HG03103 (cell line): ENCODE results near the gene SLU7.
A peak's percentile ranks its signal among the peaks of the same experiment; 100 is the strongest.

Experiments
- ATAC-seq: cut with Tn5 transposase; IDR thresholded peaks from one replicate; pipeline ENCODE4 v1.9.1; 2021; ENCODE audit warnings: low read depth; ENCODE audit not compliant: unreplicated experiment

Gene SLU7

DNA sequence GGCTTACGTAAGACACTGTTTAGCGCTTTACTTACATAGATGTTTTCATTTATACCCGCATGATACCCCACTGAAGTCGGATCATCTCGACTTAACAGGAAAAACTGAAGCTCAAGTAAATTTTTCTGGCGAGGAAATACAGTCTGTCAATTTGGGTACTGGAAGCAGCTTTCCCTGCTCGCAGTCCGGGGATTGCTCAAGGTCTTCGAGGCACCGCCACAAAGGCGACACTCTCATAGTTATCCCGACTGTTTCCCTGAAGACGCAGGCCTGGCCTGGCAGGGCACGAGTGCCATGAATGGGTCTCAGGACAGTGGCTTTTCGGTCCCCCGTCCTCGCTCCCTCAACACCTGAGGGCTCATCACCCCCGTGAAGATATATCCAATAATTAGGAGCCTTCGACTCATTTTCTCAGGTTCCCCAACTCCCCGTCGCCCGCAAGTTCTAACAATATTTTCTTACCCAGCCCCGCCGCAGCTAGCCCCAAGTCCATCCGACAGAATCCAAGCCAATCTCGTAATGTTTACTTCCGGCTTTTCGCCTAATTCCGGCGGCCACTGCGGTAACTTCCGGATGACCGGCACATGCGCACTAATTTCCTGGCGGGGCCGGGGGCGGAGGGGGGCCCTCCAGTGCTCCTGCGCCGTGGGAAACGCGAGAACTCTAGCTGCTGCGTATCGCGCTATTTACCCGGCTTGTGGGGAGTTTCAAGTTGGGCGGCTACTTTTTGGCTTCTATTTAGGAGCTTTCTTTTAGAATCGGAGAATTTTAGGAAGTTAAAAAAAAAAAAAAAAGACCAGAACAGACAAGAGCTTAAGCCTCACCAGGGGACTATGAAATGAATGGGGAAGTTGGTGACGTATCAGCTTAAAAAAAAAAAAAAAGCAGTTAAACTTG, at the start of gene SLU7:
TSS of gene SLU7 (minus strand) at position 521 of the 897 bp plus-strand sequence. CDS start 3,787 bp downstream, outside the sequence.
- ATAC-seq, result peak; percentile 56

DNA sequence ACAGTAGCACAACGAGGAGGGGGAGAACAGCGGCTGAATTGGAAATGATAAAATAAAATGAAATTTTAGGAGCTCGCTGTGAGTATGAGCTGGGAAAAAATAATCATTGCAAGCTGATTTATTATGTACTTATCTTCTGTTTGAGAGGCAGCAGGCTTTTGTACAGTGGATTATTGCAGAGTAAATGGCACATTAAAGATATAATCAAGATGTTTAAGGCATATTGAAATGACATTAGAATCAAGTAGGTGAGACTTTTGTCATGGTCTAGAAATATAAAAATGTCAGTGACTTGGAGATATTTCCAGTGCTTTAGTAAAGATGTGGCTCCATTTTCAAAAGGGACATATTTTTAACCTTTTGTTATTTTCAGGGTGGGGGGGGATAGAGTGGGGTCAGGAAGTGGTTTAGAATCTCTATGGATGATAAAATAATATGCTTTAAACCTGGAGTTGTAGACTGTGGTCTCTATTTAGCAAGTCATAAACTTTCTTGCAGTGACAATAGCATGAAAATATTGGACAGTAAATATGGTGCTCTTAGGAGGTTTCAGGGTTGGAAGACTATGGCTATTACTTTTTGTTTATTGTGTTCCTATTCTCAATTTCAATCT, 49.6 kb upstream of the SLU7 start:
- ATAC-seq, result no peak

DNA sequence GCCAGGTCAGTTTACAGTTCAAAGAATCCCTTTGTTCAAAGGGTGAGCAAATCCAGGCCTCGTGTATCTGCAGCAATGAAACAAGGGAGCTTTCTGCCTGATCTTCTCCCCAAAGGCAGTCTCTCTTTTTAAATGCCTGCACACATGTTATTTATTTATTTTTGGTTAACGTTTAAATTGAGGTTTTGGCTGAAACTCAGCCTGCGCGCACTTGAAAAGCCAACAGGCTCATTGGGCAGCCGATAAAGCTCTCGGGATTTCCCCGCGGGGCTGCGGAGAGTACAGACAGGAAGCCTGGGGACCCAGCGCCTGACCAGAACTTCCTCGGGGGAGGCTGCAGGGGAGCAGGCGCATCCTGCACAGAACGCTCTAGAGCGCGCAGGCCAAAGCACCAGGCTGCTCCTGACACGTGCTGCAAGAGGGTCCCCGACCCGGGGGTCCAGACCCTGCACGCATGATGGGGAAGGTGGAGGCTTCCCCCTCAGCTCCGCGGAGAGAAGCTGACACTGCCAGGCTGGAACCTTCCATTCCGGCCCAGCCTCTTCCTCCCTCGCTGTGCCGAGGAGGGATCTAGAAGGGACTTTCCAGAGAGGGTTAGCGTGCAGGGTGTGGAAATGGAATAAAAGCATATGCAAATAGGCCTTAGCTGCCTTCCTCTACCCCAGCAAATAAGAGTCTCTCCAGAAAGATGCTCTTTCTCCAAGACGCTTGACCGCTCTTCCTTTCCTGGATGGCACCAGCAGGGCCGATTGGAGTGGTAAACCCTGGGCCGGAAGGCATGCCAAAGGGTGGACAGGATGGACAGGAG, 48.9 kb upstream of the SLU7 start:
- peak; percentile 84 for ATAC-seq

DNA sequence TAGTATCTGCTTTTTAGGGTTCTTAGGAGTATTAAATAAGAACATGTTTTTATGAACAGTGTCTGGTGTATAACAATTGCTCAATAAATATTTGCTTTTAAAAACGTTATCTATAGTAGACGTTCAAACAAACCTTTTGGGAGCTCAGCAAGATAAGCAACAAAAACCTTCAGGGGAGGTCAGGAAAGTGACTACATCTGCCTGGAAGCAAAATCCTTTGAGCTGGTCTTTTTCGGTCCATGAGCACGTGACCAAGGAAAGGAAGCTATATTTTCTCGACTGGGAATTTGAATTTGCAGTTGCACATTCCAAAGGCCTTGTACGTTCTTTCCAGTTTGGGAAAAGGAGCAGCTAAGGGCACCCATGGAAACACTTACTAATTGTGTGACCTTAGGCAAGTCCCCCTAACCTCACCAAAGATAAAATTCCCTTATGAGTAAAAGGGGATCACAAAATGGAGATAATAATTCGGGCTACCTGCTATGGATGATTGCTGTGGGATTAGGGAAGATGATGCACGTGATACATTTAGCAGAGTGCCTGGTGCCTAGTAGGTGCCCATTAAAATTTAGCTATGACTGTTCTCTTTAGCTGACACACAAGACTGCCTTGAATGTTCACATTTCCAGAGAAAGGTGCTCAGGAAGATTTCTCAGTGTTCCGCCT, 48.1 kb upstream of the SLU7 start:
- ATAC-seq, result peak; percentile 5

DNA sequence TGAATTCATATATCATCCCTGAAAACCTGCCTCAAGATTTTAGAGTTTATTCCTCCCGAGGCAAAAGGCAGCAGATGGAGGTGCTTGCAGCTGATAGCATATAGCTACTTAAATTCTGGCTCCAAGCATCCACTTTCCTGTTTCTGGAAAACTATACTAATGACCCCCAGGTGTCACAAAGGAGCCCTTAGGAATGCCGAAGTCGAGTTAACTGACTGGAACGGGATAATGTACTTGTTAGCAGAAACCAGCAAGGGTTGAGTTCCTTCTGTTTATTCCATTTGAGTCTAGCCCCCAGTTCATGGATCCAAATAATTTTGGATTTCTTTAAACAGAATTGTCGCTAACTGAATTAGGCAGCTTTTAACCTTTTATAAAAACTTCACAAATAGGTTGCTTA, 47.2 kb upstream of the SLU7 start:
- no peak for ATAC-seq

DNA sequence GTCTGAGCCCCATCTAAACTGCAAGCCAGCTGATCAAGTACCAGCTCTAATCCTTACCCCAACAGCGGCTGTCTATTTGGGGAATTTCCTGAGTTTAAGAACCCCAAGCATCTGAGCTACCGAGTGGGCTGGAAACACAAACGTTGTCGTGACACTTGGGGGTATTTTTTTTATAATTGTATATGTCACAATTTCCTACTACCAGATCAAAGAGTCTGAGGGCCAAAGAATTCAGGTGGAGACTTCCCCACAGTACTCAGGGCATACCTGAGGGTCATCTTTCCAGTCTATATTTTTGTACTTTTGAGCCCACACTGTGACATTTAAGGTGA, 45.6 kb upstream of the SLU7 start:
- ATAC-seq, result no peak

DNA sequence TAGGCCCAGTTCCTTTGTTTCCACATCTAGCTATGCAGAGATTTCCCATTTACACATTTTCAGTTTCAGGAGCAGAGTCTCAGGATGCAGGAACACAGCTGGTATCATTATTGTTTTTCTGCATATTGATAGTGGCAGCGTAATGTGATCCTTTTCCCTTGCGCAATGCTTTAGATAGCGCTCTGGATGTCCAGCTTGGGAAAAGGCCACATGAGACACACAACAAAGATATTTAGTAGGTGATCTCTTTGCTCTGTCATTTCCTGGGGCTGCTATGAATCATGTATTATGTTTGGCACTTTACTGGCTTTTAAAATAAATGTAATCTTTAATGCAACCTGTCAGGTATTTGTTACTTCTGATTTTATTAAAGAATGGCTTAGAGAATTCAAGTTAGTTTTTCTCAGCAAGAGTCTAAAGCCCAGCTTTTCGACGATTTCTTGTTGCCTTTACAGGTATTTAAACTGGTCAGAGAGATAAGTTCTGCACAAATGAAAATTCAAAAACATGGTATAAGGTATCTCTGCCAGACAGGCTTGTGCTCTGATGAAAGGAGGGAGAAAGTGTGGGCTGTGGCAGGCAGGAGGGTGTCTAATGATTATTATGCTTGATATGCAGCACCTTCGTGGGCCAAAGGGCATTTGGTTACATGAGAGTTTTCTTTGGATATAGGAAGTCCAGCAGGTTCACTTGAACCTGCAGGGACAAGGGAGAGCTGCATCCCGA, 45.0 kb upstream of the SLU7 start:
- ATAC-seq, result no peak

DNA sequence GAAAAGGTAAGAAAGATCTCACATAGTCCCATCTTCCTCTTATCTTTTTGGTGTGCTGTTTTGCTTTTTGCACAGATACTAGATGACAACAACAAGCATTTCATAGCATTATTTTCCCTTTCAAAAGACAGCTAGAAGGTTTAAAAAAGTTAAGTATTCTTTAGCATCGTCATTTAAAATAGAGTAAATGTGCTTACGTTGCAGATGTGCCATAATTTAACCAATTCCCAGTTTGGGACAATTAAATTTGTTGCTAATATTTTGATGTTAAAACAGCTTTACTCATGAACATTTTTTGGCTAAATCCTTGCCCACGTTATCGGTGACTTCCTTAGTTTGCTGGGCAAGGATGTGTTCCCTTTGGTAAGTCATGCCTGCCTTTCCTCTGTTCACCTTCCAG, 44.3 kb upstream of the SLU7 start:
- no peak for ATAC-seq

DNA sequence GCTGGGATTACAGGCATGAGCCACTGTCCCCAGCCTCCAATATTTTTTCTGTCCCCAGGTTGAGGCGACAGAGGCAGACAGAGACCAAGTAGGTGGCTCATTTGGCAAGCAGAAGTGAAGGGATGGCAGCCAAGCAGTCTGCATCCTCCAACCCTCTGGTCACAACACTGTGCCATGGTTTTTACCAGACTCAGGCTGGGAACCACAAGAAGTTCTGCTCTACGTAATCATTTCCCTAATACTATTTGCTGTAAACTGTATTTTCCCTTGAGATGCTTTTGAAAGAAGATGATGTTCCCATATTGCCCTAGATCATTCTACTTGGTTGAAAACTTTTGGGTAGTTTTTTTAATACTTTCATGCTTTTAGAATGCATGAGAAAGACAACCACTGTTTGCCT, 43.3 kb upstream of the SLU7 start:
- ATAC-seq, result peak; percentile 32

DNA sequence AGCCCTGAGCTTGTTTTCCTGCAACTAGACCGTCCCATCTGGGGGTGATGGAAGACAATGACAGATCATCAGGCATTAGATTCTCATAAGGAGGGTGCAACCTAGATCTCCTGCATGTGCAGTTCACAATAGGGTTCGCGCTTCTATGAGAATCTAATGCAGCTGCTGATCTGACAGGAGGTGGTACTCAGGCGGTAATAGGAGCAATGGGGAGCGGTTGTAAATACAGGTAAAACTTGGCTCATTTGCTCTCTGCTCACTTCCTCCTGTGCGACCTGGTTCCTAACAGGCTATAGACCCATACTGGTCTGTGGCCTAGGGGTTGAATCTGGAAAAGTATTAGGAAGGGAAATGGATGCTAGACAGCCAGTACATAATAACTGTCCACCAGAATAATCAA, 42.5 kb upstream of the SLU7 start:
- no peak for ATAC-seq

DNA sequence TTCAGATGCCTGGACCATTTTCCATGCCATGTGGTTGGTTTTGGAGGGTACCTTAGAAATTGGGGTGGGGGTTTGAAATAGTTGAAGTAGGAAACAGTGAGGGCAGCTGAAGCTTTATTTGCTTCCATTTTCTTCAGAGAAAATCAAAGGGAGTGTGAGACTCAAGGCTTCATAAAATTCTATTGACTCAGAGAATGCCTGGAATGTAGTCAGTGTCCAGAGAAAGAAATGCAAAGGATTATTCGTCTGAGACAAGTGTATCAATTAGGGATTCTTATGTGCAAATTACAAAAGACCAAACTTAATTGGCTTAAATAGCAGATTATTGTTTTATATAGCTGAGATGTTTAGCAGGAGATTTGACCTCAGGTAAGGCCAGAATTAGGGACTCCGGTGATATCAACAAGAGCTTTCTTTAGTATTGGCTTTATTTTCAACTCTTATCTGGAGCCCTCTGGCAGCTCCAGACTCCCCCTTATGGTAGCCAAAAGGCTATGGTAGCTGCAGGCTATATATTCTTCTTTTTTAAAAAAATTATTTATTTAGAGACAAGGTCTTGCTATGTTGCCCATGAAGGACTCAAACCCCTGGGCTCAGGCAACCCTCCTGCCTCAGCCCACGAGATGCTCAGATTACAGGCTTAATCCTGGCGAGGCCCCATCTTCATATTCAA, 41.6 kb upstream of the SLU7 start:
- ATAC-seq, result no peak

DNA sequence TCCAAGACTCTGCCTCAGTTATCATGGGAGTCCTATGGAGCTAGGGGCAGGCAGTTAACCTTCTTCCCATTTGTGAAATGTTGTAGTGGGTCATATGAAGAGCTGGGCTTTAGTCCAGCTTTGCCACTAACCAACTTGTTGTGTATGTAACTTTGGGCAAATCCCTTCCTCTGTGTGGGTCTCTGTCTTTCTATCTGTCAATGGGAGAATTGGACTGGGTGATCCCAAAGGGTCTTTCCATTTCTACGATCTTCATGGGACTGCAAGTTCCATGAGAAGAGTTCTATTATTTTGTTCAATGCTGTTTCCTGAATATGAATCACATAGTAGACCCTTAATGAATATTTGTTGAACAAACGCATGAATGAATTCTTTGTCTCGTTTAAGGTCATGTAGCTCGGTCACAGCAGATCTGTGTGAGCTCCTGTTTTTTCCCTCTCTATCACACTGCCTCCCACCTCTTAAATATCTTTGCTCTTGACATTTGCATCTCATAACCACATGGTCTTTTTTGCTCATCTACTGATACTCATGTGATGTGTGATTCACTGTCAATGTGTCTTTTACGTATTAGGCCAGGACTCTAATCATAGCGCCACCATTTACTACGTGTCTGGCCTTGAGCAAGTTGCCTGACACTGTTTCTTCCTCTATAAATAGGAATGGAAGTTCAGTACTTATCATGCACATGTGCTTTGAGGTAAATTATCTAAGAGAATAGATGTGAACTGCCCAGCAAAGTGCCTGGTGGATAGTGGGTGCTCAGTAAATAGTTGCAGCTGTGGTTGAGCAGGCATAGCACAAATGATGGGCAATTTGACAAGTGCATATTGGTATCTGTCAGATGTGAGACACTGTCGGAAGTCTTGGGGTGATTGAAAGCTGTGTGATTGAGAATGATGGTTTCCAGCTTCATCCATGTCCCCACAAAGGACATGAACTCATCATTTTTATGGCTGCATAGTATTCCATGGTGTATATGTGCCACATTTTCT, 40.2 kb upstream of the SLU7 start:
- ATAC-seq, result peak; percentile 73

DNA sequence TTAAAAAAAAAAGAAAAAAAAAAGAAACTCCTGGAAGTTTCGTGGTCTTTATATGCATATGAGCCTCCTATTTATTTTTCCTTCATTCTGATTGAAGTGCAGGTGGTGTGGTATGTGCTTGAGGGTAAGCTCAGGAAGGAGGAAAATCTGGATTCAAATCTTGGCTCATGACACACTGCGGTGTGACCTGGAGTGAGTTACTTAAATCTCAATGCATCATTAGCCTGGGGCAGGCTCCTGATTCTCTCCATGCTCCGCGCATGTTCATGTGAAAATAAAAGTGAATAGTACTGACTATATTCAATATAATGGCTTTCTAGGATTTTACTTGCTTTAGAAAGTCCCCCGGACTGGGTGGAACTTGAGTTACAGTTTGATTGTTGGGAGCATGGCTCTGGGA, 38.4 kb upstream of the SLU7 start:
- ATAC-seq, result no peak

DNA sequence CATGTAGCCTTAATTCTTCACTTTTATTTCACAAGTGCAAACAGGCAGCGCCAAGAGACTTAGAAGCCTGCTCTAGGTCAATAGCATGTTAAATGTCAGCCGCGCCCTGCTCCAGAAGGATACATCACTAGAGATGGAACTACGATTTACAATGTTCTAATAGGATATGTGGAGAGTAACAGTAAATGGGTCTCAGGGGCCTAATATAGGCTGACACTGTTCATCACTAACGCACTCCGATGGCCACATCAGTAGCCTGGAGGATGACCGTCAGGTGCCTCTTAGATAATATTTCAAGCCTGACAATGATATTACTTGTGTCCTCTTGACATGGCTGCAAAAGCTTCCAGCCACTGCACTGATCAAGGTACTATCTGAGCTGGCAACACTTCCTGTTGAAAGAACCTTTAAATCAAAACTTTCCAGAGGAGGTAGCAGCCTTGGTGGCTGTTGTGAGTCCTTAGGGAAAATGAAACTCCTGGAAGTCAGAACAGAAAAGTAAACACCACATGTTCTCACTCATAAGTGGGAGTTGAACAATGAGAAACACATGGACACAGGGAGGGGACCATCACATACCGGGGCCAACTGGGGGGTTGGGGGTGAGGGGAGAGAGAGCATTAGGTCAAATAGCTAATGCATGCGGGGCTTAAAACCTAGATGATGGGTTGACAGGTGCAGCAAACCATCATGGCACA, 37.7 kb upstream of the SLU7 start:
- ATAC-seq, result no peak

DNA sequence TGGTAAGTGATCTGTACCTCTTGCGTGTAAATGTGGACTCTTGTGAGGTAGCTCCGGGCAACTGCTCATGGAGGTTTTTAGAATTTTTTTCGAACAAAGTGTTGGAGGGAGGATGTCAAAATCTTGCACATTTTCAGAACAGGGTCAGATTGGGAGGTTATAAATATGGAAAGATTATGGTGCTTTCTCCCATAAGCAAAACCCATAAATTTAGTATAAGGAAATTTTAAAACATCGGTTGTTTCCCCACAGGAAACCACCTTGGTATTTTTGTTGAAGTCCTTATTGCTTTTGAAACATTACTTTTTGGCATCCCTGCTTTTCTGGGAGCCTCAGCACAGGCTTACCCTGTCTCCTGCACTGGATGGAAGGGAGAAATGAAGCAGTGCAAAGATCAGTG, 36.7 kb upstream of the SLU7 start:
- ATAC-seq, result no peak

DNA sequence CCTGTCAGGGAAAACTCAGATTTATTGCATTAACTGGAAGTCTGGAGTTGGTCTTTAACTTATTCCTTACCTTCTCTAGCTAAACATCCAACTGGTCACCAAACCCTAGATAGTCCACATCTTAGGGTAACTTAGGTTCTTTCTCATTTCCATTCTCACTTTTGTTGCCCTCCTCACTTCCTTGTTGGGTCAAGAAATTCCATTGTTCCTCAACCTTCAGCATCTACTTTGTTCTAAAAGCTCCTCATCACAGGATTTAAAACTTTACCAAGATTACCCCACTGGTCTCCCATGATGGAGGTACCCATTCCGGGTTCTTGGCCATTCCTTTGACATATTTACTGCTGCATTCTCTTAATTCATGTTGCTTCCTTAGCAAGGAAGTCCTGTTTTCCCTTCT, 34.9 kb upstream of the SLU7 start:
- no peak for ATAC-seq

DNA sequence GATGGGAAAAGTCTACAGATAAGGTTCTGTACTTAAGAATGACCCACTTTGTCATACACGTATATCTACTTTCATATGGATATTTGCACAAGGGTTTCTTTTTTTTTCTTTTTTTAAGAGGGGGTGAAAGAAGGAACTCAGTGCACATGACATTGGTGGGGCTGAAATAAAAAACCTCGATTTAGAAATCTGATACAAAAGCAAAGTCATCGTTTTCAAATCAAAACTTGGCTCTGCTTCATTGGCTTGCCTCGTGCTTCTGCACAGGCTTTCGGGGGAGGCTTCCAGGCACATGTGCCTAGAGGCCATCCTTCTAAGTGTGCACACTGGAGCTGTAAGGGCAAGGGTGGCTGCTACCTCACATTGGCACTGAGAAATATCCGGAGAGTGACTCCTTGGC, 33.9 kb upstream of the SLU7 start:
- ATAC-seq, result no peak

DNA sequence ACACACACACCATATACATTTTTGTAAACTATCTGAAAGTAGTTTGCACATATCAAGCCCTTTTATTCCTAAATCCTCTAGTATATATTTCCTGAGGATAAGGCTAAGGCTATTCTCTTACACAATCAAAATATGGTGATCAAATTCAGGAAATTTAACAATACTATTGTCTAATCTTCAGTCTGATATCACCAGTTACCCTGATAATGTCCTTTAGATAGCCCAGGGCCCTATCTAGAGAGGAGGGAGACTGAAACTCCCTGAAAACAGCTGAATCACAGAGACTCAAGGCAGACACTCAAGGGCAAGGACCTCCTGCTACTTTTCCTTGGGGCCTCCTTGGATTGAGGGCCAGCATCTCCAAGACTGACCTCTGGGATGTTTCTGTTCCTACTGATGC, 33.2 kb upstream of the SLU7 start:
- ATAC-seq, result no peak
